NCI-H2107 (cell line): ENCODE data around the gene DOCK8.
"Not testable (repeated sequence)": the region's sequence is repeated elsewhere in the genome, so short reads cannot be mapped to it uniquely, and the experiment has no call there.

Experiments
- DNase-seq: peaks from one replicate; lab custom pipeline; 2025; lab: John Stamatoyannopoulos, UW

The DOCK8 gene

GRCh38 chr9:365436-365835, 150.8 kb downstream of the DOCK8 start:
- no peak for DNase-seq

GRCh38 chr9:366620-367019, 152.0 kb downstream of the DOCK8 start:
- DNase-seq, result no peak

GRCh38 chr9:370086-370485, 155.4 kb downstream of the DOCK8 start:
- no peak for DNase-seq

GRCh38 chr9:371349-371748, 156.7 kb downstream of the DOCK8 start:
- no peak for DNase-seq

DNA sequence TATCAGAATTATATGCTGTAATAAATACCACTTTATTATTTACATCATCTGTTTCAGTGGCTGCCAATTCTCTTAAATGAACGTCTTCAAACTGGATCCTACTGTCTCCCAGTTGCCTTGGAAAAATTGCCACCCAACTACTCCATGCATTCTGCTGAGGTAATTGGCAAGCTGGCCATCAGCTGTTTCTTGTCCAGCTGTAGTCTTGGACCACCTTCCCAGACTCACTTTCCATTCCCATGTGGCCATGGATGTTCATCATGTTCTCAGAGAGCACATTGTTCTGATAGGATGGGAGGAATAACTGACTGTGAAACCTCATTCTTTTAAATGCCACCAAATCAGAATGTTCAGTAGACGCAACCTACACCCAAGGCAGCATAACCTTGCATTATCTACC, 157.5 kb downstream of the DOCK8 start:
- DNase-seq, result no peak

- no peak for DNase-seq
Observed at GRCh38 chr9:373759-374206, 159.1 kb downstream of the DOCK8 start.

DNA sequence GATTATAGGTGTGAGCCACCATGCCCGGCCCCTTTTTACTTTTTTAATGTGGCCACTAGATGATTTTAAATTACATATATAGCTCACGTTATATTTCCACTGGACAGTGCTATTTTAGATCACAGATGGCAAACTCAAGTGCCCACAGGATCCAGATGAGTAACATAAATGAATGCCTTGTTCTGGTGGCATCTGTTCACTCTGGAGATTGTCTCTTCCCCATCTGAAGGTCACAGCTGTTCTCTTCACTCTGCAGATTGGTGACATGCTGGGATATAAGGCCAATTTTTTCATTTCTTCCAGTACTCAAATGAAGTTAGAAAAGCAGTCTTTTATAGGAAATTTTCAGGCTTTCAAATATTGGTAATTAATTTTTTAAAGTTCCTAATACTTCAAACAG, 160.1 kb downstream of the DOCK8 start:
- no peak for DNase-seq

- no peak for DNase-seq
Observed at GRCh38 chr9:376115-376514, 161.4 kb downstream of the DOCK8 start.

DNA sequence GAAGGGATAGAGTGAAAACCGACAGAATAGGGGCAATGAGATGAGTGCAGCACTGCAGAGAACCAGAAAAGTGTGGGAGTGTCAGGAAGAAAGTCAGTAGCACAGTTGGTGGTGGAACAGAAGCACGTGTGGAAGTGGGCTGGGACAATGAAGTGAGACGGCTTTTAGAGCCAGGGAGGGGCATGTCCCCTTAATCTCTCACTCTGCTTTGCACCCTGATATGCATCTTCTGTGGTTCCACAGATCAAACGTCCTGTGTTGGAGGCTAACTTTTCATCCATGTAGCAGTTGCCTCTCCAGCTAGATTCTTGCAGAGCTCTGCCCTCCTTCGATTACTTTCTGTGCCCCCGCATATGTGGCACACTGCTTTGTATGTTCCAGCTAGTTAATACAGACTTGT, 163.6 kb downstream of the DOCK8 start:
- no peak for DNase-seq

- DNase-seq, result no peak
Observed at GRCh38 chr9:382383-382782, 167.7 kb downstream of the DOCK8 start.

DNA sequence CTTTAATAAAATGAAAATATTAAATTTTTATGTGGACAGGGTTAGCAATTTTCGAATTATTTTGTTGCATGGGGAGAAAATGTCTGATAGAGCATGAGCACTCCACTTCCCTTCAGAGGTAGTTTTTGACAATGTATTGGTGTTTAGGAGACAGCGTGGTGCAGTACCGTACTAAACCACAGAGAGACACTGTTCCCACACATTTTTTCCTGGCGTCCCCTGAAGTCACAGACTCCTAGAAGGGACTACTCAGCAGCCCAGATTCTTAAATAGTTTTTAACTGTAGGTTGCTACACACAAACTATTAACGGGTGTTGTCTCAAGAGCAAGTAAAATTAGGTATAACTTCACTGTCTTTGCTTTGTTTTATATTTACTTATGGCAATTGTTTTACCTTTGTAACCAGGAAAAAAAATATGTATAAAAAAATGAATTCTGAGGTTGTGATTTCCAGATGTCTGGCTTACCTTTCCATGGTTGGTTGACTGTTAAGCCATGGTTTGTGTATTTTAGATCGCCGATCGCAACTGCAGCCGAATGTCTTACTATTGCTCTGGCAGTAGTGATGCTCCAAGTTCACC, 171.2 kb downstream of the DOCK8 start:
- peak; percentile 2 for DNase-seq

GRCh38 chr9:389159-389558, 174.5 kb downstream of the DOCK8 start:
- DNase-seq, result no peak

GRCh38 chr9:389758-390157, 175.1 kb downstream of the DOCK8 start:
- DNase-seq, result no peak

GRCh38 chr9:392077-392804, 177.6 kb downstream of the DOCK8 start:
- no peak for DNase-seq

GRCh38 chr9:394347-395052, 179.8 kb downstream of the DOCK8 start:
- no peak for DNase-seq

- DNase-seq, result no peak
Observed at GRCh38 chr9:396396-396795, 181.7 kb downstream of the DOCK8 start.

GRCh38 chr9:398085-398484, 183.4 kb downstream of the DOCK8 start:
- DNase-seq, result no peak

DNA sequence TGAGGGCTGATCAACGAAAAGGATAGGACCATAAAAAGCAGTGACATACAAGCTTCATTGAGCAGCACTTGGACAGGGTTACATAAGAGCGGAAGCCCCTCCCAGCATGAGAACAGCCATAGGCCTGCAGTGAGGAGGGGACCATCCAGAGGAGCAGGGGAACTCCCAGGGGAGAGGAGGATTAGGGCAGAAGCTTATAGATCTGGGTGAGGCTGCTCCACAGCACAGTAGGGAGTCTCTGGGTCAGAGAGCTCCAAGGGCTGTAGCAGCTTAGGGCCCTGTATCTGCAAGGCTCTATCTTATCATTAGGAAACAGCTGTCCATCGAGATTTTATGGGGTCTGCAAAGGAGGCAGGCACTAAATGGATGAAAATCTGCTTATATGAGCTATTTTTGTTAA, 186.6 kb downstream of the DOCK8 start:
- no peak for DNase-seq

- no peak for DNase-seq
Observed at GRCh38 chr9:404234-404633, 189.6 kb downstream of the DOCK8 start.

- DNase-seq, result no peak
Observed at GRCh38 chr9:405341-405740, 190.7 kb downstream of the DOCK8 start.

GRCh38 chr9:406886-407654, 192.4 kb downstream of the DOCK8 start:
- DNase-seq, result no peak

- not testable (repeated sequence) for DNase-seq
Observed at GRCh38 chr9:409655-410054, 195.0 kb downstream of the DOCK8 start.

DNA sequence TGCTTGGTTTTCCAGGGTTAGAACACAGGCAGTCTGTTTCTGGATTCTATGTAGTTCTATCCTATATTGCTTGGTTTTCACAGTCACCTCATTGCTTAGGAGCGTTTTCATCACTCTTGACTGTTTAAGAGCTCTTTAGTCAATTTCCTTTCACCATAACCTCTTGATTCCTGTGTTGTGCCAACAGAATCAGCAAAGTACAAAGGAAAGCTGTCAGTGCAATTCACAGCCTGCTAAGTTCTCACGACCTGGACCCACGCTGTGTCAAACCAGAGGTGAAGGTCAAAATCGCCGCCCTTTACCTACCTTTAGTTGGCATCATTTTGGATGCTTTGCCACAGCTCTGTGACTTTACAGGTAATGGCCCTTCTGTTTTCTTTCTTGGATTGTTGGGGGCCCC, 199.9 kb downstream of the DOCK8 start:
- DNase-seq, result no peak
